ENCODE measurements around the gene HSD17B2. TPM values are rescaled to one million over a fixed set of nuclear protein-coding genes. Genes with fewer than 3 reads are reported as not detected.

Gene HSD17B2
- total RNA-seq, 2 experiments from 2014 or later: not detected

DNA sequence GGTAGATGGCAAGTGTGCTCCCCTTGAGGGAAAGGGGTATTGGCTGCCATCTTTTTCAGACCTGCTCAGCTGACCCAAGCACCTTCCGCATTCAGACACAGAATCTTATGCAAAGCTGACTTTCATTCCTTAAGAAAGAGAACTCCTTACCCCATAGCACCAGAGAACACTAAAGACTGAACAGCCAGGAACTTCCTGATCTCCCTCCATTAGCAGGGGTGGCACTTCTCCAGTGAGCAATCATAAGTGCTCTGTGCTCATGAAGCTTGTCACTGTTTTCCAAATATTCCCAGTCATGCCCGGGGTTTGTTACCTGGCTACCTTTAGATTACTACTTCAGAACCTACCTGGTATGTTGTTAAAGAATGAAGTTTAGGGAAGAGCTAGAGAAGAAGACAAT, 11.9 kb downstream of the HSD17B2 start:
- ATAC-seq (ENCODE audit: low read depth) (no peak), DNase-seq (no peak)
- peaks cover 16% of the 10 kb centered on the region for H3K27me3 Mint-ChIP-seq
- H3K27ac Mint-ChIP-seq: no peak overlapping the region
- H3K4me3 Mint-ChIP-seq: no peak overlapping the region
- no peaks in the 10 kb centered on the region for H3K4me1 Mint-ChIP-seq
- H3K36me3 Mint-ChIP-seq: no peaks in the 10 kb centered on the region
- POLR2A ChIA-PET: no interaction called here
- H3K9me3 Mint-ChIP-seq: no peaks in the 10 kb centered on the region

- no peak overlapping the region for H3K27ac Mint-ChIP-seq
- POLR2A ChIA-PET: no interaction called here
Observed at GRCh38 chr16:82047374-82047773, 12.3 kb downstream of the HSD17B2 start.

DNA sequence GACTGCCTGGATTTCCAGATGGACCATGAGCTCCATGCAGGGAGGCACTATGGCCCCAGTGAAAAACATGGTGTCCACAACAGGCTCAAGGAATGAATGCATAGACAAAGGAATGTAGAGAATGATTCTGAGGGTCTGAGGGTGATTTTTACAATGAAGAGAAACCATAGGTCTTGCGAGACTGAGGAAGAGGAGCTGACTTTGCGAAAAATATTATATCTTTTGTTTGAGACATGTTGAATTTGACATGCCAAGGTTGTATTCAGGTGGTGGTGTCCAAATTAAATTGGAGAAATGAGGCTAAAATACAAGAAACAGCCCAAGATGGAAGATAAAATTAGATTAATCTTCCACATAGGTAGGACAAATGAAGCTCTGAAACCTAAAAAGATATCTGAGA, 12.7 kb downstream of the HSD17B2 start:
- Mint-ChIP-seq H3K9me3 (no peaks in the 10 kb centered on the region), H3K4me3 (no peak overlapping the region), H3K4me1 (no peaks in the 10 kb centered on the region), H3K36me3 (no peaks in the 10 kb centered on the region), H3K27me3 (peaks cover 16% of the 10 kb centered on the region), H3K27ac (no peak overlapping the region)
- no peak for DNase-seq
- POLR2A ChIA-PET: no interaction called here
- ATAC-seq (ENCODE audit: low read depth): no peak

More at GRCh38 chr16:82047374-82047773, 12.3 kb downstream of the HSD17B2 start:
- H3K9me3 Mint-ChIP-seq: no peaks in the 10 kb centered on the region
- no peak overlapping the region for H3K4me3 Mint-ChIP-seq
- H3K27me3 Mint-ChIP-seq: peaks cover 16% of the 10 kb centered on the region
- no peaks in the 10 kb centered on the region for H3K4me1 Mint-ChIP-seq
- DNase-seq (no peak), ATAC-seq (ENCODE audit: low read depth) (no peak)
- H3K36me3 Mint-ChIP-seq: no peaks in the 10 kb centered on the region

DNA sequence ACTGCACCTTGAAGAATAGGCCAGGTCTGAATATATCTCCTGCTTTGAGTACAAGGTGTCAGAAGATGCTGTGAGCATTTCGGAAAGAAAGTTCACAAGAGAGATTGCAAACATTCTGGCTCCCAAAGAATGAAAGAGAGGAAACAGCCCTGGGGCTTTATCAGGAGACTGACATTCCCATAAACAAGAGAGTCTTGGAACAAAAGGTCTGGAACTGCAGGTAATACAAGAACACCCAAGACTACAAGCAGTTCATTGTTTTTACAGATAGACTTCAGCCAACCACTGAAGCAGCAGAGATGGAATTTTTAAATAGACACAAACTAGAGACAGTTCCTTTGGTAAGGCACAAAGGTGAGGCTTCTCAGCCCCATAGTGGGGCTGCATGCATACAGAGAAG, 14.4 kb downstream of the HSD17B2 start:
- POLR2A ChIA-PET: no interaction called here
- Mint-ChIP-seq H3K27ac (no peak overlapping the region), H3K4me3 (no peak overlapping the region), H3K27me3 (peaks cover 19% of the 10 kb centered on the region), H3K9me3 (no peaks in the 10 kb centered on the region), H3K4me1 (no peaks in the 10 kb centered on the region), H3K36me3 (no peaks in the 10 kb centered on the region)
- ATAC-seq (ENCODE audit: low read depth) (no peak), DNase-seq (no peak)

- Mint-ChIP-seq H3K4me3 (no peak overlapping the region), H3K27ac (no peak overlapping the region), H3K27me3 (peaks cover 24% of the 10 kb centered on the region), H3K36me3 (no peaks in the 10 kb centered on the region), H3K9me3 (no peaks in the 10 kb centered on the region), H3K4me1 (no peaks in the 10 kb centered on the region)
- no peak for ATAC-seq (ENCODE audit: low read depth)
- POLR2A ChIA-PET: no interaction called here
- no peak for DNase-seq
Observed at GRCh38 chr16:82050506-82050905, 15.5 kb downstream of the HSD17B2 start.

DNA sequence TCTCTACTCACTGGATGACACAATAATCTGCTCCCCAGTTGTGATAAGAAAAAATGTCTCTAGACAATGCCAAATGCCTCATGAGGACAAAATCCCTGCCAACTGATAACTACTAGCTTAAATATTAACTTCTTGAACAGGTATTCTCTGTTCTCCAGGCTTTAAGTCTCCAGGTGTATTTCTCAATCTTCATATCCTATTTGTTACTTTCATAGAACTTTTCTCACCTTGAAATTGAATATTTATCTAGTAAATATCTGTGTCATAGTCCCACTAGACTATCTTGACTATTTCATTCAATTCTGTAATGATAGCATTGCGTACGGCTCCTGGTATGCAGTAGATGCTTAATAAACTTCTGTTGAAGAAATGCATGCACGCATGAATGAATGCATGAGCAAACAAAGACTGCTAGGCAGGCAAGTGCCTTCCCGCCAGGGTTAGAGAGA, 15.9 kb downstream of the HSD17B2 start:
- Mint-ChIP-seq H3K36me3 (no peaks in the 10 kb centered on the region), H3K4me3 (no peak overlapping the region), H3K27me3 (peaks cover 22% of the 10 kb centered on the region), H3K9me3 (no peaks in the 10 kb centered on the region), H3K4me1 (no peaks in the 10 kb centered on the region), H3K27ac (no peak overlapping the region)
- DNase-seq (no peak), ATAC-seq (ENCODE audit: low read depth) (no peak)
- POLR2A ChIA-PET: no interaction called here

DNA sequence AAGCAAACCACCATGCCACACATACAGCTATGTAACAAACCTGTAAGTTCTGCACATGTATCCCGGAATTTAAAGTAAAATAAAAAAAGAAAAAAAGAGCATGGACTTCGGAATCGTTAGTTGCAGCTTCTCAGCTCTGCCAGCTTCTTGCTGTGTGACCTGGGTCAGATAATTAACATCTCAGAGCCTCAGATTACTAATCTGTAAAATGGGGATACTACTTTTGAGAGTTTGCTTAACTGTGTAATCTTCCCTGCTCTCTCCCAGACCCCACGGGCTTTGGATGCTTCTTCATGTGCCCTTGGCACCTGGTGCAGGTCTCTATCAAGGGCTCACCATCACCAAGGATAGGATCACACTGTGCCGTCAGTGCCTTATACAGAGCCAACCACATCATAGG, 16.6 kb downstream of the HSD17B2 start:
- H3K36me3 Mint-ChIP-seq: no peaks in the 10 kb centered on the region
- H3K27ac Mint-ChIP-seq: no peak overlapping the region
- H3K4me3 Mint-ChIP-seq: no peak overlapping the region
- no peak for DNase-seq
- H3K27me3 Mint-ChIP-seq: peaks cover 21% of the 10 kb centered on the region
- POLR2A ChIA-PET: no interaction called here
- no peak for ATAC-seq (ENCODE audit: low read depth)
- no peaks in the 10 kb centered on the region for H3K9me3 Mint-ChIP-seq
- H3K4me1 Mint-ChIP-seq: no peaks in the 10 kb centered on the region

DNA sequence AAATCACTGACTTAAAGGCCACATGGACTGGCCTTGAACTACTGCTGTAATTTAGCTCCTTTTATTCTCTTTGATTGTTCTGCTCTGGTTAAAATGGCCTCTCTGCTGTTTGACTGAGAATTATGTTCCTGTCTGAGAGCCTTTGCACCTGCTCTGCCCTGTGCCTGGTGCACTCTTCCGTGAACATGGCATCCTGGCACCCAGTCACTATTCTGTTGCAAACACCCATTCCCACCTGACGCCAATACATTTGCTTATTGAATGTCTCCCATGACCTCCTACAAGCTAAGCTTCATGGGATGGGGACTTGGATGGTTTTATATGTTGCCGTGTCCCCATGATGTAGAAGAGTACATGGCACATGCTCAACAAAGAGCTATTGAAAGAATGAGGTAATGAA, 20.1 kb downstream of the HSD17B2 start:
- POLR2A ChIA-PET: no interaction called here
- Mint-ChIP-seq H3K27me3 (peaks cover 18% of the 10 kb centered on the region), H3K9me3 (no peaks in the 10 kb centered on the region), H3K4me1 (no peaks in the 10 kb centered on the region), H3K36me3 (no peaks in the 10 kb centered on the region), H3K27ac (no peak overlapping the region), H3K4me3 (no peak overlapping the region)
- DNase-seq (no peak), ATAC-seq (ENCODE audit: low read depth) (no peak)

- Mint-ChIP-seq H3K4me3 (no peak overlapping the region), H3K36me3 (no peaks in the 10 kb centered on the region), H3K4me1 (no peaks in the 10 kb centered on the region), H3K9me3 (no peaks in the 10 kb centered on the region), H3K27me3 (peaks cover 19% of the 10 kb centered on the region), H3K27ac (no peak overlapping the region)
- ATAC-seq (ENCODE audit: low read depth): no peak
- POLR2A ChIA-PET: no interaction called here
- no peak for DNase-seq
Observed at GRCh38 chr16:82055728-82056549, 20.9 kb downstream of the HSD17B2 start.

DNA sequence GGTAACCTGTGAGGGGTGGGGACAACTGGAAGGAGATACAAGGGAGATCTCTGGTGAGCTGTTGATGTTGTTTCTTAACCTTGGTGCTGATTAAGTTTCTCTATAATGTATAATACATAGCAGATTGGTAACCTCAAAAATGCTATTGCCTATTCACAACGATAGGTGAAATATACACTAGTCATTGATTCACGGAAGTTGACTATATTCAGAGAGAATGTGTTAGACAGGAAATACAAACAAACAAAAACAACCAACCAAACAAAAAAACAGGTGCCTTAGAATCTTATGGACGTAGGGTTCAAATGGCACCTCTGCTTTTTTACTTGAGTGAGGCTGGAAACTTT, 21.5 kb downstream of the HSD17B2 start:
- H3K4me1 Mint-ChIP-seq: no peaks in the 10 kb centered on the region
- H3K36me3 Mint-ChIP-seq: no peaks in the 10 kb centered on the region
- peaks cover 20% of the 10 kb centered on the region for H3K27me3 Mint-ChIP-seq
- no peak for ATAC-seq (ENCODE audit: low read depth)
- DNase-seq: no peak
- H3K9me3 Mint-ChIP-seq: no peaks in the 10 kb centered on the region
- POLR2A ChIA-PET: interaction anchor here (0.7 kb wide), 1 partner anchor 97 kb away, joined by 3 read pairs; no protein-coding TSS in a partner anchor
- H3K27ac Mint-ChIP-seq: no peak overlapping the region
- H3K4me3 Mint-ChIP-seq: no peak overlapping the region

DNA sequence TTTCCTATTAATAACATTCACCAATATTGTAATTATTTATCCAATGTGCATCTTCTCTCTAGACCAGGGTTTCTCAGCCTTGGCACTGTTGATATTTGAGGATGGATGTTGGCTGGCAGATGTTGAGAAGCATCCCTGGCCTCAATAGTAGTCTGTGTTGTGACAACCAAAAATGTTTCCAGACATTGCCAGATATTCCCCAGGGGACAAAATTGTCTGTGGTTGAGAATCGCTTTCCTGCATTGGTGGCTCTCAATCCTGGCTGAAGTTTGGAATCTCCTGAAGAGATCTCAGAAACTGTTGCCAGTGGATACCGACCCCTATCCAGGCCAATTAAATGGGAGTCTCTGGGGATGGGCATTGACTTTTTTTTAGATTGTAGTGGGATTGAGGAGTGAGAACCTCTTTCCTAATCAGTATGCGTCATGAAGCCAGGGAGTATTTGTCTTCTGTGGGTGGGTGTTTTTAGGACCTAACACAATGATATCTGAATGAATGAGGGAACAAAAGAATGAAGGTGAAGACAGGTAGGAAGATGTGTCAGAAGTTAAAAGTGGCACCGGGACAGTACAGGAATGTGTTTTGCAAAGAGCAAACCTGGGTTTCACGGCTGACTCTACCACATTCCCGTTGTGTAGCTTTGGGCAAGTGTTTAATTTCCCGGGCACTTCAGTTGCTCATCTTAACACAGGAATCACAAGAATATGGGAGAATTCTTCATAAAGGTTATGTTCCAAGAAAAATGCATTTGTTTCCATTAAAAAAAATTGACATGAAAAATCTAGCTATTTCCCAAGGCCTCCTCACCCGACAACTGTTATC, 24.3 kb downstream of the HSD17B2 start:
- no peak for ATAC-seq (ENCODE audit: low read depth)
- H3K27ac Mint-ChIP-seq: no peak overlapping the region

GRCh38 chr16:82059983-82060421, 24.9 kb downstream of the HSD17B2 start:
- H3K27ac Mint-ChIP-seq: no peak overlapping the region
- peaks cover 26% of the 10 kb centered on the region for H3K27me3 Mint-ChIP-seq
- no peaks in the 10 kb centered on the region for H3K4me1 Mint-ChIP-seq
- POLR2A ChIA-PET: no interaction called here
- DNase-seq (no peak), ATAC-seq (ENCODE audit: low read depth) (no peak)
- H3K36me3 Mint-ChIP-seq: no peaks in the 10 kb centered on the region
- H3K9me3 Mint-ChIP-seq: no peaks in the 10 kb centered on the region
- no peak overlapping the region for H3K4me3 Mint-ChIP-seq

More for the DNA sequence above, 24.3 kb downstream of the HSD17B2 start:
- Mint-ChIP-seq H3K9me3 (no peaks in the 10 kb centered on the region), H3K4me3 (no peak overlapping the region), H3K36me3 (no peaks in the 10 kb centered on the region), H3K4me1 (no peaks in the 10 kb centered on the region), H3K27me3 (peaks cover 25% of the 10 kb centered on the region)
- POLR2A ChIA-PET: no interaction called here
- no peak for DNase-seq

DNA sequence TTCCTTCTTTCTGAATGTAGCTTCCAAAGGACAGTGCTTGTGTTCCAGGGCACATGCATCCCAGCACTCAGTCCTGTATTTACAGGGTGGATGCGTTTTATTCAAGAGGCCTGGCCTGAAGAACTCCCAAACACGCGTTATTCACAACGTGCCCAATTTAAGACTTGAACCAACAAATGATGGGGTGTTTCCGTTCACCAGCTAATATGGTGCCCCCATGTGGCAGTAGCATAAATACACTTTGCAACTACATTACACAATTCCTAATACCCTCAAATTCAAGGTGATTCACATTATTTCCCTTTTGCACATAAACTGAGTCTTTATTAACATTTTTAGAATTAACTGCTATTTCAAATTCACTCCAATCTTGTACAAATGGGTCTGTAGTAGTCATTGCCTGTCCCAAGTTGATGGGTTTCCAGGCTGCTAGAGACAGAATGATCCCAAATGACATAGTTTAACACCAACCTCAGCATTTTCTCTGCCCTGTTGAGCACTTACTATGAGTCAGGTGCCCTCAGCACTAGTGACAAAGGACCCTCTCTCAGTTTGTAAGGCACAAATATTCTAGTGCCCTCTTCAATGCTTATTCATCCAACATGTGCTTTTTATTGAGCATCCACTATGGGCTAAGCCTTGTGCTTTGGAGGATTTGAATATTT, 26.9 kb downstream of the HSD17B2 start:
- no peak overlapping the region for H3K4me3 Mint-ChIP-seq
- no peaks in the 10 kb centered on the region for H3K4me1 Mint-ChIP-seq
- DNase-seq (no peak), ATAC-seq (ENCODE audit: low read depth) (no peak)
- H3K27ac Mint-ChIP-seq: no peak overlapping the region
- no peaks in the 10 kb centered on the region for H3K9me3 Mint-ChIP-seq
- no peaks in the 10 kb centered on the region for H3K36me3 Mint-ChIP-seq
- H3K27me3 Mint-ChIP-seq: peaks cover 20% of the 10 kb centered on the region
- POLR2A ChIA-PET: interaction anchor here (0.5 kb wide), 1 partner anchor 132 kb away, joined by 4 read pairs; no protein-coding TSS in a partner anchor
